WTC11 (cell line): ENCODE measurements around the gene GALNT17. TPM values are rescaled to one million over a fixed set of nuclear protein-coding genes. Genes with fewer than 3 reads are reported as not detected.

Experiments used
- ATAC-seq: fragments of 200-7000 bp; cut with Tn5 transposase; 2 replicates; pipeline ENCODE4 v1.10.0; 2021; ENCODE audit warnings: mild to moderate bottlenecking, moderate library complexity
- CTCF ChIA-PET: fragments of 300-600 bp; sonication (Branson Sonifier 250); formaldehyde crosslinking; loops from one replicate; lab custom pipeline; 2021; ENCODE audit warnings: antibody characterized with exemption; lab: Charles Lee
- POLR2A ChIA-PET: fragments of 350-600 bp; sonication (Branson Sonifier 250); formaldehyde crosslinking; loops from one replicate; lab custom pipeline; 2021; ENCODE audit warnings: antibody characterized with exemption; lab: Charles Lee
- DNase-seq: peaks from one replicate; pipeline ENCODE4 v3.0.0; 2021; ENCODE audit warnings: low spot score
- H3K27ac Mint-ChIP-seq: 2 replicates; pipeline ENCODE4 v1.8.0; 2021; ENCODE audit warnings: mixed read lengths
- H3K27me3 Mint-ChIP-seq: 2 replicates; pipeline ENCODE4 v1.8.0; 2021; ENCODE audit warnings: low read depth, mild to moderate bottlenecking, moderate library complexity, mixed read lengths
- H3K36me3 Mint-ChIP-seq: 2 replicates; pipeline ENCODE4 v1.8.0; 2021; ENCODE audit warnings: mixed read lengths
- H3K4me1 Mint-ChIP-seq: 2 replicates; pipeline ENCODE4 v1.8.0; 2022; ENCODE audit warnings: mixed read lengths
- H3K4me3 Mint-ChIP-seq: 2 replicates; pipeline ENCODE4 v1.8.0; 2021; ENCODE audit warnings: mild to moderate bottlenecking, moderate library complexity, mixed read lengths
- H3K9me3 Mint-ChIP-seq: 2 replicates; pipeline ENCODE4 v1.8.0; 2021; ENCODE audit warnings: mixed read lengths
- AR ChIP-seq: fragments of 250-450 bp; sonication (Bioruptor Pico); IDR thresholded peaks from 2 replicates; pipeline ENCODE4 v1.9.0; 2021; ENCODE audit warnings: mild to moderate bottlenecking
- ATF3 ChIP-seq: sonication (generic); formaldehyde crosslinking; conservative IDR thresholded peaks from 2 replicates; pipeline ENCODE4 v1.8.1; 2022; ENCODE audit warnings: mild to moderate bottlenecking, missing genetic modification reagents
- CREB1 ChIP-seq: sonication (generic); formaldehyde crosslinking; IDR thresholded peaks from 2 replicates; pipeline ENCODE4 v1.8.0; 2023; ENCODE audit warnings: mild to moderate bottlenecking, missing genetic modification reagents
- ERG ChIP-seq: fragments of 250-450 bp; sonication (Bioruptor Pico); IDR thresholded peaks from 2 replicates; pipeline ENCODE4 v1.8.0; 2021; ENCODE audit warnings: mild to moderate bottlenecking
- MAX ChIP-seq: sonication (generic); formaldehyde crosslinking; IDR thresholded peaks from 2 replicates; pipeline ENCODE4 v1.8.0; 2022; ENCODE audit warnings: mild to moderate bottlenecking, missing genetic modification reagents
- MXD4 ChIP-seq: fragments of 250-450 bp; sonication (Bioruptor Pico); IDR thresholded peaks from 2 replicates; pipeline ENCODE4 v1.8.0; 2021; ENCODE audit warnings: mild to moderate bottlenecking, moderate library complexity, borderline replicate concordance
- NFATC4 ChIP-seq: fragments of 250-450 bp; sonication (Bioruptor Pico); IDR thresholded peaks from 2 replicates; pipeline ENCODE4 v1.9.0; 2021; ENCODE audit warnings: mild to moderate bottlenecking
- NFE2L1 ChIP-seq: sonication (generic); formaldehyde crosslinking; IDR thresholded peaks from 2 replicates; pipeline ENCODE4 v1.8.1; 2023; ENCODE audit warnings: missing genetic modification reagents
- NR1H2 ChIP-seq: sonication (generic); formaldehyde crosslinking; IDR thresholded peaks from 2 replicates; pipeline ENCODE4 v1.9.0; 2021; ENCODE audit warnings: mild to moderate bottlenecking, moderate library complexity, missing genetic modification reagents
- NR3C1 ChIP-seq: sonication (generic); formaldehyde crosslinking; conservative IDR thresholded peaks from 2 replicates; pipeline ENCODE4 v1.8.1; 2023; ENCODE audit warnings: low read depth, mild to moderate bottlenecking, missing genetic modification reagents
- RORB ChIP-seq: fragments of 250-450 bp; sonication (Bioruptor Pico); IDR thresholded peaks from 2 replicates; pipeline ENCODE4 v1.9.0; 2021; ENCODE audit warnings: mild to moderate bottlenecking
- TEAD4 ChIP-seq: sonication (generic); formaldehyde crosslinking; IDR thresholded peaks from 2 replicates; pipeline ENCODE4 v1.8.0; 2022; ENCODE audit warnings: mild to moderate bottlenecking, missing genetic modification reagents
- ZBTB43 ChIP-seq: sonication (generic); formaldehyde crosslinking; IDR thresholded peaks from 2 replicates; pipeline ENCODE4 v1.8.1; 2023; ENCODE audit warnings: mild to moderate bottlenecking, missing genetic modification reagents
- ZNF121 ChIP-seq: sonication (generic); formaldehyde crosslinking; IDR thresholded peaks from 2 replicates; pipeline ENCODE4 v1.8.0; 2023; ENCODE audit warnings: missing genetic modification reagents
- ZNF281 ChIP-seq: sonication (generic); formaldehyde crosslinking; IDR thresholded peaks from 2 replicates; pipeline ENCODE4 v1.8.0; 2023; ENCODE audit warnings: mild to moderate bottlenecking, missing genetic modification reagents
- total RNA-seq: library from RNA; stranded (reverse); gene quantifications from 3 replicates; pipeline ENCODE4 v1.2.3, GENCODE V29; 2021

Gene GALNT17
- total RNA-seq, 1 experiment from 2014 or later: 61.1 TPM

GRCh38 chr7:71229148-71229547 is 97.2 kb downstream of the GALNT17 start:
- no peak overlapping the region for H3K27ac Mint-ChIP-seq
- POLR2A ChIA-PET: no interaction called here

More at GRCh38 chr7:71229148-71229547, 97.2 kb downstream of the GALNT17 start:
- DNase-seq: no peak
- CTCF ChIA-PET: no interaction called here
- H3K36me3 Mint-ChIP-seq: peaks cover 53% of the 10 kb centered on the region
- ATAC-seq: no peak
- TF ChIP-seq NFE2L1 (no peak), ATF3 (no peak), TEAD4 (no peak), RORB (no peak), ERG (no peak), CREB1 (no peak), MAX (no peak), ZNF281 (CRISPR knock-in tag) (no peak), NR1H2 (CRISPR knock-in tag) (no peak), NFATC4 (CRISPR knock-in tag) (no peak), AR (CRISPR knock-in tag) (no peak), MXD4 (CRISPR knock-in tag) (no peak), ZBTB43 (CRISPR knock-in tag) (no peak), NR3C1 (CRISPR knock-in tag) (no peak), ZNF121 (CRISPR knock-in tag) (no peak)
- no peak overlapping the region for H3K4me3 Mint-ChIP-seq
- no peaks in the 10 kb centered on the region for H3K27me3 Mint-ChIP-seq
- H3K4me1 Mint-ChIP-seq: peaks cover 21% of the 10 kb centered on the region
- peaks cover 41% of the 10 kb centered on the region for H3K9me3 Mint-ChIP-seq
